GF-D8 (cell line): ENCODE data around the gene EIF3I.

Experiments used
- DNase-seq: peaks from one replicate; lab custom pipeline; 2025; lab: John Stamatoyannopoulos, UW

Gene EIF3I

GRCh38 chr1:32266921-32267591, 44.8 kb downstream of the EIF3I start:
- DNase-seq, result no peak

GRCh38 chr1:32269744-32270143, 47.5 kb downstream of the EIF3I start:
- no peak for DNase-seq

GRCh38 chr1:32272557-32273390, 50.6 kb downstream of the EIF3I start:
- DNase-seq, result no peak

GRCh38 chr1:32273391-32274208, 51.4 kb downstream of the EIF3I start:
- no peak for DNase-seq

- DNase-seq, result no peak
Observed at GRCh38 chr1:32274646-32275340, 52.6 kb downstream of the EIF3I start.

- no peak for DNase-seq
Observed at GRCh38 chr1:32275424-32275823, 53.2 kb downstream of the EIF3I start.

- no peak for DNase-seq
Observed at GRCh38 chr1:32276032-32276782, 54.0 kb downstream of the EIF3I start.
